ENCODE data around the gene HAX1. TPM values are rescaled to one million over a fixed set of nuclear protein-coding genes. Genes with fewer than 3 reads are reported as not detected.

HAX1 gene
- total RNA-seq, 2 donors from 2014 or later, result 95.2 to 96.6 TPM

GRCh38 chr1:154263465-154264332 is 8.7 kb upstream of the HAX1 start:
- TF ChIP-seq POLR2A (IDR thresholded peaks at IDR 0.05), result no peak
- TF ChIP-seq, protein P1, sequence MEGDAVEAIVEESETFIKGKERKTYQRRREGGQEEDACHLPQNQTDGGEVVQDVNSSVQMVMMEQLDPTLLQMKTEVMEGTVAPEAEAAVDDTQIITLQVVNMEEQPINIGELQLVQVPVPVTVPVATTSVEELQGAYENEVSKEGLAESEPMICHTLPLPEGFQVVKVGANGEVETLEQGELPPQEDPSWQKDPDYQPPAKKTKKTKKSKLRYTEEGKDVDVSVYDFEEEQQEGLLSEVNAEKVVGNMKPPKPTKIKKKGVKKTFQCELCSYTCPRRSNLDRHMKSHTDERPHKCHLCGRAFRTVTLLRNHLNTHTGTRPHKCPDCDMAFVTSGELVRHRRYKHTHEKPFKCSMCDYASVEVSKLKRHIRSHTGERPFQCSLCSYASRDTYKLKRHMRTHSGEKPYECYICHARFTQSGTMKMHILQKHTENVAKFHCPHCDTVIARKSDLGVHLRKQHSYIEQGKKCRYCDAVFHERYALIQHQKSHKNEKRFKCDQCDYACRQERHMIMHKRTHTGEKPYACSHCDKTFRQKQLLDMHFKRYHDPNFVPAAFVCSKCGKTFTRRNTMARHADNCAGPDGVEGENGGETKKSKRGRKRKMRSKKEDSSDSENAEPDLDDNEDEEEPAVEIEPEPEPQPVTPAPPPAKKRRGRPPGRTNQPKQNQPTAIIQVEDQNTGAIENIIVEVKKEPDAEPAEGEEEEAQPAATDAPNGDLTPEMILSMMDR (IDR thresholded peaks at IDR 0.05), result no peak
- TF ChIP-seq POLR2AphosphoS5 (IDR thresholded peaks at IDR 0.05), result no peak
- Histone ChIP-seq H3K9me3 (no peaks in the 10 kb centered on the region), H3K27me3 (replicated peaks; ENCODE audit: insufficient read depth) (no peaks in the 10 kb centered on the region), H3K4me3 (no peak overlapping the region), H3K4me1 (replicated peaks) (no peaks in the 10 kb centered on the region), H3K27ac (no peak overlapping the region), H3K36me3 (peaks cover 12 to 17% of the 10 kb centered on the region in 2 donors)
- DNase-seq (ENCODE audit: low spot score), result no peak
- intact Hi-C loops (cut with DNase I), result no loop called here
- 63% methylated on average over 6 of the region's 6 CpGs for WGBS

- intact Hi-C loops (cut with DNase I), result no loop called here
- Histone ChIP-seq H3K36me3 (peaks cover 17 to 19% of the 10 kb centered on the region in 2 donors), H3K27ac (no peak overlapping the region)
These were observed 8.0 kb upstream of the HAX1 start for GRCh38 chr1:154264454-154264853.

DNA sequence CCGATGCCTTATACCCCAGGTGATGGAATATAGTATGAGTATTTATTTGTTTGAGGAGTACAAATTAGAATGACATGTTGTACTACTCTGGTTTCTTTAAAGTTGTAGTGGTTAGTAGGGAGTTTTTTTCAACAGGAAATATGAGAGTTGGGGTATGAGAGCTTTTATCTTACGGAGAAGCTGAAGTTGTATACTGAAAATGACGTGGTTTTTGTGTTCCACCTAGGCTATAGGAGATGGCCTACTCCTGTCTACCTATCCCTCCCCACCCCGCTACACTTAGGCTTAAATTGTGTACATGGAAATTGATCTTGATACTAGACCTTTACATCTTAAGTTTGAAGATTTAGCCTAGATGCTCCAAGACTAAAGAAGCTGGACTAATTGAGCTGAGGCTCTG is 6.8 kb upstream of the HAX1 start:
- DNase-seq (ENCODE audit: low spot score), result no peak
- Histone ChIP-seq H3K9me3 (no peaks in the 10 kb centered on the region), H3K4me1 (replicated peaks) (no peaks in the 10 kb centered on the region), H3K27ac (no peak overlapping the region), H3K4me3 (no peak overlapping the region), H3K27me3 (replicated peaks; ENCODE audit: insufficient read depth) (no peaks in the 10 kb centered on the region), H3K36me3 (peaks cover 17 to 19% of the 10 kb centered on the region in 2 donors)
- TF ChIP-seq POLR2AphosphoS5 (IDR thresholded peaks at IDR 0.05) (no peak), POLR2A (IDR thresholded peaks at IDR 0.05) (no peak)
- TF ChIP-seq, protein P1 (IDR thresholded peaks at IDR 0.05), result no peak
- intact Hi-C loops (cut with DNase I), result no loop called here
- 76% methylated on average over 4 of the region's 4 CpGs for WGBS

More at GRCh38 chr1:154264454-154264853, 8.0 kb upstream of the HAX1 start:
- Histone ChIP-seq H3K4me1 (replicated peaks) (no peaks in the 10 kb centered on the region), H3K9me3 (no peaks in the 10 kb centered on the region), H3K4me3 (no peak overlapping the region), H3K27me3 (replicated peaks; ENCODE audit: insufficient read depth) (no peaks in the 10 kb centered on the region)
- TF ChIP-seq, protein P1 (IDR thresholded peaks at IDR 0.05), result no peak
- TF ChIP-seq POLR2A (IDR thresholded peaks at IDR 0.05) (no peak), POLR2AphosphoS5 (IDR thresholded peaks at IDR 0.05) (no peak)
- DNase-seq (ENCODE audit: low spot score), result no peak
- 50% methylated on average over 1 of the region's 1 CpG for WGBS

DNA sequence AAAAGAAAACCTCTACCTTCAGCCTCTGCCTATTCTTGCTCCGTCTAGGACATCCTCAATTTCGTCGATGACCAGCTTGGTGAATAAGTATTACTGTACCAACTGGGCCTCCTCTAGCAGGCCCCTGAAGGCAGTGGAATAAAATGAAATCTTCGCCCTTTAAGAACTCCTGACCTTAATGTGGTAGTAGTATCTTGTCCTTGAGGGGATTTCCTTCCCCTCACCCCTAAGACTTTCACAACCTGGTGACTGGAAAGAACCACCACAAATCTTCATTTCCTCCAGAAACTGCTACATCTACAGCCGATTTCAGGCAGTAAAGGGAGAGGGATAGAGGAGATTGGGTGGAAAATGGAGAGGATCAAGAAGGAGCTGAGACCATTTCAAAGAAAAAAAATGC is 1.6 kb upstream of the HAX1 start:
- intact Hi-C loops (cut with DNase I), result loop anchor here (5.0 to 10.0 kb wide), 2 partner anchors 74 to 476 kb away; no protein-coding TSS in a partner anchor
- no peaks in the 10 kb centered on the region for H3K9me3 ChIP-seq
- WGBS, result 88% methylated on average over 5 of the region's 5 CpGs
- TF ChIP-seq POLR2A (IDR thresholded peaks at IDR 0.05) (no peak), POLR2AphosphoS5 (IDR thresholded peaks at IDR 0.05) (no peak)
- TF ChIP-seq, protein P1 (IDR thresholded peaks at IDR 0.05), result no peak
- peaks cover 9 to 18% of the 10 kb centered on the region in 2 donors for H3K36me3 ChIP-seq
- H3K27ac ChIP-seq, result no peak overlapping the region
- no peak for DNase-seq (ENCODE audit: low spot score)
- no peaks in the 10 kb centered on the region for H3K27me3 ChIP-seq (replicated peaks; ENCODE audit: insufficient read depth)
- peaks cover 3% of the 10 kb centered on the region for H3K4me1 ChIP-seq (replicated peaks)
- no peak overlapping the region for H3K4me3 ChIP-seq
